H9 (cell line): Measurements from ENCODE around the gene KDM3A. TPM values are rescaled to one million over a fixed set of nuclear protein-coding genes. Genes with fewer than 3 reads are reported as not detected.

Experiments used
- DNase-seq: peaks from one replicate; pipeline ENCODE4 v3.0.0-alpha.2; 2017
- H2AFZ ChIP-seq: one replicate; pipeline ENCODE4 v1.6.1; 2013; ENCODE audit warnings: mild to moderate bottlenecking, low read length, control low read depth, moderate library complexity
- H2AK5ac ChIP-seq: 2 replicates; pipeline ENCODE4 v1.6.1; 2013; ENCODE audit warnings: low read length, control low read depth, mixed read lengths; ENCODE audit not compliant: insufficient read length
- H2BK120ac ChIP-seq: one replicate; pipeline ENCODE4 v1.6.1; 2013; ENCODE audit warnings: low read depth, mild to moderate bottlenecking, low read length, control low read depth, inconsistent platforms; ENCODE audit not compliant: poor library complexity, severe bottlenecking
- H2BK12ac ChIP-seq: 2 replicates; pipeline ENCODE4 v1.6.1; 2013; ENCODE audit warnings: low read length, control low read depth, mixed read lengths, low read depth; ENCODE audit not compliant: insufficient read length
- H2BK15ac ChIP-seq: 2 replicates; pipeline ENCODE4 v1.6.1; 2013; ENCODE audit warnings: low read depth, low read length, control low read depth
- H2BK20ac ChIP-seq: one replicate; pipeline ENCODE4 v1.6.1; 2013; ENCODE audit warnings: low read depth, mild to moderate bottlenecking, low read length, control low read depth, inconsistent platforms; ENCODE audit not compliant: poor library complexity, severe bottlenecking
- H2BK5ac ChIP-seq: 2 replicates; pipeline ENCODE4 v1.6.1; 2013; ENCODE audit warnings: low read length, control low read depth, mixed read lengths; ENCODE audit not compliant: insufficient read length
- H3K14ac ChIP-seq: 2 replicates; pipeline ENCODE4 v1.6.1; 2013; ENCODE audit warnings: low read length, control low read depth; ENCODE audit not compliant: insufficient read depth
- H3K18ac ChIP-seq: 2 replicates; pipeline ENCODE4 v1.6.1; 2013; ENCODE audit warnings: low read depth, mild to moderate bottlenecking, mixed read lengths, low read length, control low read depth; ENCODE audit not compliant: insufficient read length
- H3K23ac ChIP-seq: 2 replicates; pipeline ENCODE4 v1.6.1; 2013; ENCODE audit warnings: low read length, control low read depth, mixed read lengths, low read depth; ENCODE audit not compliant: insufficient read length
- H3K23me2 ChIP-seq: 2 replicates; pipeline ENCODE4 v1.6.1; 2013; ENCODE audit warnings: low read depth, mild to moderate bottlenecking, mixed read lengths, low read length, control low read depth; ENCODE audit not compliant: insufficient read length, poor library complexity, severe bottlenecking
- H3K27ac ChIP-seq: 2 replicates; pipeline ENCODE4 v1.5.1; 2013; ENCODE audit warnings: low read length, control low read depth, mixed read lengths, low read depth; ENCODE audit not compliant: insufficient read length
- H3K27me3 ChIP-seq: 2 replicates; pipeline ENCODE4 v1.6.1; 2013; ENCODE audit warnings: low read length, control low read depth, inconsistent platforms; ENCODE audit not compliant: insufficient read depth
- H3K4ac ChIP-seq: 2 replicates; pipeline ENCODE4 v1.6.1; 2013; ENCODE audit warnings: low read depth, mild to moderate bottlenecking, control low read depth, inconsistent platforms, low read length, moderate library complexity
- H3K4me1 ChIP-seq: 2 replicates; pipeline ENCODE4 v1.6.1; 2013; ENCODE audit warnings: low read length, control low read depth, inconsistent platforms; ENCODE audit not compliant: insufficient read depth
- H3K4me2 ChIP-seq: 2 replicates; pipeline ENCODE4 v1.6.1; 2013; ENCODE audit warnings: low read length, control low read depth, mixed read lengths; ENCODE audit not compliant: insufficient read length, insufficient read depth
- H3K56ac ChIP-seq: 2 replicates; pipeline ENCODE4 v1.6.1; 2013; ENCODE audit warnings: low read depth, mild to moderate bottlenecking, mixed read lengths, low read length, control low read depth; ENCODE audit not compliant: insufficient read length
- H3K79me1 ChIP-seq: 2 replicates; pipeline ENCODE4 v1.6.1; 2013; ENCODE audit warnings: low read depth, mild to moderate bottlenecking, moderate library complexity, low read length, control low read depth, inconsistent platforms; ENCODE audit not compliant: insufficient read depth, poor library complexity, severe bottlenecking
- H3K79me2 ChIP-seq: 2 replicates; pipeline ENCODE4 v1.6.1; 2013; ENCODE audit warnings: low read length, control low read depth, inconsistent platforms; ENCODE audit not compliant: insufficient read depth
- H3K9ac ChIP-seq: 2 replicates; pipeline ENCODE4 v1.6.1; 2013; ENCODE audit warnings: low read length, control low read depth, mixed read lengths; ENCODE audit not compliant: insufficient read length; ENCODE audit errors: extremely low read depth
- H3K9me3 ChIP-seq: one replicate; pipeline ENCODE4 v1.6.1; 2013; ENCODE audit warnings: low read depth, low read length, inconsistent platforms; ENCODE audit not compliant: control insufficient read depth
- H3T11ph ChIP-seq: one replicate; pipeline ENCODE4 v1.6.1; 2013; ENCODE audit warnings: mild to moderate bottlenecking, low read length, control low read depth, inconsistent platforms
- H4K20me1 ChIP-seq: one replicate; pipeline ENCODE4 v1.6.1; 2013; ENCODE audit not compliant: control insufficient read depth, insufficient read length, insufficient read depth
- H4K5ac ChIP-seq: 2 replicates; pipeline ENCODE4 v1.6.1; 2013; ENCODE audit warnings: low read depth, mild to moderate bottlenecking, mixed read lengths, low read length, control low read depth; ENCODE audit not compliant: insufficient read length
- H4K8ac ChIP-seq: replicated peaks from 2 replicates; pipeline ENCODE4 v1.6.1; 2013; ENCODE audit warnings: low read length, control low read depth, mixed read lengths, low read depth; ENCODE audit not compliant: insufficient read length
- H4K91ac ChIP-seq: 2 replicates; pipeline ENCODE4 v1.6.1; 2013; ENCODE audit warnings: low read depth, mild to moderate bottlenecking, moderate library complexity, mixed read lengths, low read length, control low read depth; ENCODE audit not compliant: insufficient read length
- H3K27ac Mint-ChIP-seq, 3 experiments: 2 replicates in 2 of 3; 3 replicates in 1 of 3; pipeline ENCODE4 v1.8.0; 2020 to 2021; ENCODE audit warnings: mixed read lengths in 3 of 3, mild to moderate bottlenecking in 1 of 3, moderate library complexity in 1 of 3
- H3K27me3 Mint-ChIP-seq: 2 replicates; pipeline ENCODE4 v1.8.0; 2021; ENCODE audit warnings: low read depth, mild to moderate bottlenecking, moderate library complexity, mixed read lengths
- H3K36me3 Mint-ChIP-seq, 3 experiments: 2 replicates in 2 of 3; 3 replicates in 1 of 3; pipeline ENCODE4 v1.8.0; 2020 to 2021; ENCODE audit warnings: low read depth in 3 of 3, mixed read lengths in 3 of 3; ENCODE audit not compliant: insufficient read depth in 1 of 3
- H3K4me1 Mint-ChIP-seq, 2 experiments: 2 replicates each; pipeline ENCODE4 v1.8.0; 2020; ENCODE audit warnings: mixed read lengths in 2 of 2
- H3K4me3 Mint-ChIP-seq, 2 experiments: 2 replicates in 1 of 2; 3 replicates in 1 of 2; pipeline ENCODE4 v1.8.0; 2020 to 2021; ENCODE audit warnings: mild to moderate bottlenecking in 2 of 2, mixed read lengths in 2 of 2, moderate library complexity in 1 of 2
- H3K9me3 Mint-ChIP-seq, 2 experiments: 2 replicates in 1 of 2; 3 replicates in 1 of 2; pipeline ENCODE4 v1.8.0; 2020; ENCODE audit warnings: mild to moderate bottlenecking in 2 of 2, mixed read lengths in 2 of 2, moderate library complexity in 1 of 2
- WGBS: extraction: QIAGEN DNeasy Blood & Tissue Kit; methylation state at CpG from one replicate; pipeline ENCODE4 v1.1.7; 2013; ENCODE audit warnings: missing lambda C conversion rate, low lambda C conversion rate, mixed read lengths; ENCODE audit not compliant: insufficient read length; ENCODE audit errors: extremely low coverage; 5-methylcytosine and 5-hydroxymethylcytosine counted together
- total RNA-seq: library from RNA; stranded (reverse); gene quantifications from 2 replicates; pipeline ENCODE4 v1.2.1, GENCODE V29; 2021
- TF ChIP-seq, protein P1 (sequence below): fragments of 200-600 bp; sonication (generic); conservative IDR thresholded peaks from 3 replicates; pipeline ENCODE4 v1.8.0; 2021; ENCODE audit warnings: antibody characterized with exemption, mild to moderate bottlenecking

Gene KDM3A
- total RNA-seq, 1 experiment from 2014 or later = 28.1 TPM

DNA sequence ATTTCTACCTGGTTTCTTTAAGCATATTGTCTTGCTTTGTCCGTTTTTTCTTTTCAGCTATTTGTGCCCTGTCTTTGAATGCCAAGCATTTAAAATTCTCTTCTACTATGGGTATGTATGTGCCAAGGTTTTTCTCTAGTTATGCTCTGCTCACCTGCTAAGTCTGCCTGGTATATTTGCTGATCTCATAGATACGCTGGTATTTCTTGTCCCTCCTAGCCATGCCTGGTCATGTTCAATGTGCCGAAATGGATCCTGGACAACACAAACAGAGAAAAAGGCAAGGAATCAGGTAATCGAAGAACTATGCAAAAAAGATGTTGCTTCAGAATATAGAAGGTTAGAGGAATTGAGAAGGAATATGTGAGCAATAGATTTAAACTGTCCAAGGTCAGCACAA lies 14.9 kb upstream of the KDM3A start:
- Histone ChIP-seq H3K56ac (no peak overlapping the region), H3K18ac (no peak overlapping the region), H3K9ac (no peak overlapping the region), H3K4me2 (no peak overlapping the region), H4K5ac (no peak overlapping the region), H2BK15ac (no peak overlapping the region), H3K4ac (no peak overlapping the region), H4K91ac (no peak overlapping the region), H2BK12ac (no peak overlapping the region), H2BK20ac (no peak overlapping the region), H4K20me1 (no peaks in the 10 kb centered on the region), H3K14ac (no peak overlapping the region), H3K79me2 (no peaks in the 10 kb centered on the region), H3K79me1 (no peaks in the 10 kb centered on the region), H3K23me2 (no peaks in the 10 kb centered on the region), H3T11ph (no peak overlapping the region), H2BK5ac (no peak overlapping the region), H4K8ac (no peak overlapping the region), H2AK5ac (no peak overlapping the region), H3K27me3 (no peaks in the 10 kb centered on the region), H3K27ac (no peak overlapping the region), H3K9me3 (peaks cover 11% of the 10 kb centered on the region), H2BK120ac (no peak overlapping the region), H2AFZ (no peak overlapping the region), H3K4me1 (no peaks in the 10 kb centered on the region), H3K23ac (no peak overlapping the region)
- peaks cover 0 to 4% of the 10 kb centered on the region in 2 experiments; a peak in 1 of 4 replicates for H3K4me1 Mint-ChIP-seq
- H3K27me3 Mint-ChIP-seq = peaks cover 34% of the 10 kb centered on the region
- TF ChIP-seq, protein P1, sequence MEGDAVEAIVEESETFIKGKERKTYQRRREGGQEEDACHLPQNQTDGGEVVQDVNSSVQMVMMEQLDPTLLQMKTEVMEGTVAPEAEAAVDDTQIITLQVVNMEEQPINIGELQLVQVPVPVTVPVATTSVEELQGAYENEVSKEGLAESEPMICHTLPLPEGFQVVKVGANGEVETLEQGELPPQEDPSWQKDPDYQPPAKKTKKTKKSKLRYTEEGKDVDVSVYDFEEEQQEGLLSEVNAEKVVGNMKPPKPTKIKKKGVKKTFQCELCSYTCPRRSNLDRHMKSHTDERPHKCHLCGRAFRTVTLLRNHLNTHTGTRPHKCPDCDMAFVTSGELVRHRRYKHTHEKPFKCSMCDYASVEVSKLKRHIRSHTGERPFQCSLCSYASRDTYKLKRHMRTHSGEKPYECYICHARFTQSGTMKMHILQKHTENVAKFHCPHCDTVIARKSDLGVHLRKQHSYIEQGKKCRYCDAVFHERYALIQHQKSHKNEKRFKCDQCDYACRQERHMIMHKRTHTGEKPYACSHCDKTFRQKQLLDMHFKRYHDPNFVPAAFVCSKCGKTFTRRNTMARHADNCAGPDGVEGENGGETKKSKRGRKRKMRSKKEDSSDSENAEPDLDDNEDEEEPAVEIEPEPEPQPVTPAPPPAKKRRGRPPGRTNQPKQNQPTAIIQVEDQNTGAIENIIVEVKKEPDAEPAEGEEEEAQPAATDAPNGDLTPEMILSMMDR = no peak
- no peak overlapping the region for H3K4me3 Mint-ChIP-seq
- no peak overlapping the region for H3K27ac Mint-ChIP-seq
- WGBS = no CpG with 5 or more reads among the region's 4 CpGs
- no peak for DNase-seq
- H3K36me3 Mint-ChIP-seq = no peaks in the 10 kb centered on the region
- H3K9me3 Mint-ChIP-seq = peaks cover 8 to 10% of the 10 kb centered on the region in 2 experiments; a peak in 4 of 5 replicates
